Gastroesophageal sphincter (tissue), 4 donors: ENCODE results near the gene ZBTB20. TPM values are rescaled to one million over a fixed set of nuclear protein-coding genes. Genes with fewer than 3 reads are reported as not detected.

Experiments used
- ATAC-seq: fragments of 150-250 bp; one replicate; pipeline ENCODE4 v1.9.1; 2016; ENCODE audit warnings: mild to moderate bottlenecking, moderate library complexity
- H3K27ac ChIP-seq, 4 donors: fragments of 200-600 bp; sonication (generic) in 3 of 4; 1 replicate in 3 of 4; 2 replicates in 1 of 4; pipeline ENCODE4 v1.5.1; 2016 to 2019
- H3K27me3 ChIP-seq: fragments of 200-600 bp; sonication (generic); one replicate; pipeline ENCODE4 v1.5.1; 2019
- H3K36me3 ChIP-seq, 2 donors: fragments of 200-600 bp; sonication (generic); one replicate each; pipeline ENCODE4 v1.5.1; 2019; ENCODE audit warnings: control low read depth in 1 of 2
- H3K4me1 ChIP-seq, 3 donors: fragments of 200-600 bp; sonication (generic); 1 replicate in 2 of 3; 2 replicates in 1 of 3; pipeline ENCODE4 v1.5.1; 2016 to 2019; ENCODE audit warnings: control low read depth in 2 of 3
- H3K4me3 ChIP-seq, 2 donors: fragments of 200-600 bp; sonication (generic); one replicate each; pipeline ENCODE4 v1.5.1; 2019; ENCODE audit warnings: mild to moderate bottlenecking in 1 of 2, moderate library complexity in 1 of 2
- H3K9me3 ChIP-seq, 3 donors: fragments of 200-600 bp; sonication (generic); one replicate each; pipeline ENCODE4 v1.5.1; 2017 to 2019; ENCODE audit warnings: control low read depth in 2 of 3
- EP300 ChIP-seq: sonication (generic); formaldehyde crosslinking; IDR thresholded peaks from one replicate; pipeline ENCODE4 v1.6.1; 2017; ENCODE audit warnings: antibody characterized with exemption, mild to moderate bottlenecking
- POLR2A ChIP-seq, 2 donors: fragments of 450-650 bp; IDR thresholded peaks; one replicate each; pipeline ENCODE4 v1.6.1; 2017; ENCODE audit warnings: antibody characterized with exemption in 2 of 2, mild to moderate bottlenecking in 2 of 2, moderate library complexity in 1 of 2
- POLR2AphosphoS5 ChIP-seq: sonication (generic); formaldehyde crosslinking; IDR thresholded peaks from one replicate; pipeline ENCODE4 v1.6.1; 2017; ENCODE audit warnings: antibody characterized with exemption
- WGBS, 2 donors: methylation state at CpG; one replicate each; pipeline ENCODE4 v1.1.5; 2018; ENCODE audit warnings: low coverage in 1 of 2; 5-methylcytosine and 5-hydroxymethylcytosine counted together
- total RNA-seq, 4 donors: library from RNA; depleted of rRNA; stranded (reverse); fragments of >200 nt; gene quantifications; one replicate each; pipeline ENCODE4 v1.1.0, GENCODE V29; 2016
- TF ChIP-seq, protein P1 (sequence below), 4 experiments: fragments of 200-600 bp in 2 of 4; fragments of 450-650 bp in 2 of 4; sonication (generic) in 1 of 4; IDR thresholded peaks; one replicate each; pipeline ENCODE4 v1.5.1; 2017 to 2019; ENCODE audit warnings: antibody characterized with exemption in 4 of 4, mild to moderate bottlenecking in 2 of 4, moderate library complexity in 2 of 4

Gene ZBTB20
- total RNA-seq, 4 donors from 2014 or later, result 53.1 to 113 (median 98.4) TPM

DNA sequence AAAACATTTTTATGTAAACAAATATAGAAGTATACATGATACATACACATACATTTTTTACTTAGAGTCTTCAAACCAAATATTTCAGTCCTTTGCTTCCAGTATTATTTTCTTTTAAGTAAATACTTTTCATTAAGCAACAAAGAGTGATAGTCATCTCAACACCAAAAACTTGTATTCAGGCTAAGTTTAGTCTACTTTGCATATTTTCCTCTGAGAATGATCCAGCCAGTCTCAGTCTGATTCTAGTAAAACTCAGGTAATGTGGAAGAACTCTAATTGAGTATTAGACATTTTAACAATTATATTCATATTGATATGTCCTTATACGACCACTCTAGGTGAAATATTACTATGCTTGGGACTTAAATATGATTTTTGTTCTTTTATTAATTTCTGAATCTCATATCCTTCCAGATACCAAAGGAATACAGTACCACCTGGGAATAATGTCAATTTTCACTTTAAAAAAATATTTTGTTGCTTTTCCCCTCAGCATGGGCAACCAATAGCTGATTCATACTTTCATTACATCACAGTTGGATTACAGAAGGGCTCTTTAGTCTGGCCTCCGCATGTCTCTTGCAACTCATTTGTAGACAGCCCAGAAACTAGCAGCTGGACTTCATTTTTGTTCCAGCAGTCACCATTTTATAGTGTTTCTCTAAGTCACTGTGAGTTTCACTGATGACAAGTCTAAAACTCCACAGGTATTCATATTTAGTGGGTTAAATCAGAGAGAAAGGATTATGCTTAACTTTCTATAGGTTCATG lies 390.4 kb downstream of the ZBTB20 start:
- Histone ChIP-seq H3K4me3 (peak overlapping the region in 1 of 2 donors; percentile 37), H3K9me3 (no peaks in the 10 kb centered on the region), H3K27me3 (no peaks in the 10 kb centered on the region), H3K4me1 (peaks cover 0 to 18% (median 2%) of the 10 kb centered on the region in 3 donors), H3K27ac (peak overlapping the region in 2 of 4 donors; percentile 29 to 43), H3K36me3 (no peaks in the 10 kb centered on the region)
- peak; percentile 82 for ATAC-seq
- WGBS, 2 donors, result 63 to 66% methylated on average over 2 of the region's 2 CpGs
- TF ChIP-seq POLR2AphosphoS5, result peak; percentile 36
- TF ChIP-seq, protein P1, sequence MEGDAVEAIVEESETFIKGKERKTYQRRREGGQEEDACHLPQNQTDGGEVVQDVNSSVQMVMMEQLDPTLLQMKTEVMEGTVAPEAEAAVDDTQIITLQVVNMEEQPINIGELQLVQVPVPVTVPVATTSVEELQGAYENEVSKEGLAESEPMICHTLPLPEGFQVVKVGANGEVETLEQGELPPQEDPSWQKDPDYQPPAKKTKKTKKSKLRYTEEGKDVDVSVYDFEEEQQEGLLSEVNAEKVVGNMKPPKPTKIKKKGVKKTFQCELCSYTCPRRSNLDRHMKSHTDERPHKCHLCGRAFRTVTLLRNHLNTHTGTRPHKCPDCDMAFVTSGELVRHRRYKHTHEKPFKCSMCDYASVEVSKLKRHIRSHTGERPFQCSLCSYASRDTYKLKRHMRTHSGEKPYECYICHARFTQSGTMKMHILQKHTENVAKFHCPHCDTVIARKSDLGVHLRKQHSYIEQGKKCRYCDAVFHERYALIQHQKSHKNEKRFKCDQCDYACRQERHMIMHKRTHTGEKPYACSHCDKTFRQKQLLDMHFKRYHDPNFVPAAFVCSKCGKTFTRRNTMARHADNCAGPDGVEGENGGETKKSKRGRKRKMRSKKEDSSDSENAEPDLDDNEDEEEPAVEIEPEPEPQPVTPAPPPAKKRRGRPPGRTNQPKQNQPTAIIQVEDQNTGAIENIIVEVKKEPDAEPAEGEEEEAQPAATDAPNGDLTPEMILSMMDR (IDR thresholded peaks at IDR 0.05), result no peak
- peak in 1 of 2 donors; percentile 32 for TF ChIP-seq POLR2A (IDR thresholded peaks at IDR 0.05)
- TF ChIP-seq EP300, result no peak

- Histone ChIP-seq H3K9me3 (no peaks in the 10 kb centered on the region), H3K27me3 (no peaks in the 10 kb centered on the region), H3K4me1 (peaks cover 0 to 10% (median 0%) of the 10 kb centered on the region in 3 donors), H3K27ac (peak overlapping the region; percentile 9 to 52 (median 38)), H3K36me3 (no peaks in the 10 kb centered on the region), H3K4me3 (peak overlapping the region; percentile 9 to 14)
- 49 to 70% methylated on average over 3 of the region's 3 CpGs for WGBS, 2 donors
- no peak for ATAC-seq
- TF ChIP-seq EP300, result no peak
- no peak for TF ChIP-seq POLR2A (IDR thresholded peaks at IDR 0.05)
- TF ChIP-seq, protein P1 (IDR thresholded peaks at IDR 0.05), result no peak
- no peak for TF ChIP-seq POLR2AphosphoS5
Measured at GRCh38 chr3:114746502-114746901, 400.6 kb downstream of the ZBTB20 start.

GRCh38 chr3:114745322-114746240 lies 401.5 kb downstream of the ZBTB20 start:
- peak overlapping the region in 3 of 4 donors; percentile 37 to 53 (median 40) for H3K27ac ChIP-seq
- peak; percentile 68 for ATAC-seq
- H3K9me3 ChIP-seq, result no peaks in the 10 kb centered on the region
- H3K4me3 ChIP-seq, result peak overlapping the region in 1 of 2 donors; percentile 9
- H3K4me1 ChIP-seq, result peaks cover 0 to 8% (median 0%) of the 10 kb centered on the region in 3 donors
- TF ChIP-seq, protein P1 (IDR thresholded peaks at IDR 0.05), result no peak
- TF ChIP-seq POLR2AphosphoS5, result peak; percentile 24
- 63 to 69% methylated on average over 4 to 5 of the region's 5 CpGs for WGBS, 2 donors
- H3K27me3 ChIP-seq, result no peaks in the 10 kb centered on the region
- H3K36me3 ChIP-seq, result no peaks in the 10 kb centered on the region

DNA sequence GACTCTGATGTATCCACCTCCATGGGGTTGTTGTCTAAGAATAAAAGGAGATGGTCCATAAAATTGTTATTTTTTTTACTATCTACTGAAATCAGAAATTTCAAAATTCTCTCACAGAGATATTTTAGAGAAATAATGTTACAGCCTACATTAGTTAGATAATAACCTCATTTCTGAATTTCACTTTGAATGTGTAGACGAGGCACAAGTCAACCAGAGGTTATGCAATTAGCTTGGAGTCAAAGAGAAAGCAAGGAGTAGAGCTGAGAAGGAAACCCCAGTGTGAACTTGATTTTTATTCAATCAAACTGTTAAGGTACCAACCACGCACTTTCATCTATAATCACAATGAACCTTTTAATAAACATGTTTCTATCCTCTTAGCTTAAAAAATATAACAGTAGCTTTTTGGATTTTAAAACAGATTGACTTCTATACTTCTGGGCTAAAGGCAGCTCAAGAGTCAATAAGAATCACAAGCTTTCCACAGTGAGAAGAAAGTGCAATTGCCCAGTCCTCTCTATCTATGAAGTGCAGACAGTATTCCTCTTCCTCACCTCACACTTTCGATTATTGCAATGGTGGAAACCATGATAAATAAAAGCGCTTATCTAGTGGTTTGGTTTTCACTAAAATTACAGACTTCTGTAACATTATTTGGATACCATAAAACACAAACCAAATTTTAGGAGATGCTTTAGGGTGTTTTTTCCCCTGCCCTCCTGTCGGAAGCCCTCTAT lies 403.2 kb downstream of the ZBTB20 start:
- WGBS, 2 donors, result 90 to 97% methylated on average over 5 of the region's 5 CpGs
- no peak for ATAC-seq
- H3K27ac ChIP-seq, result no peak overlapping the region

More for the DNA sequence above, 403.2 kb downstream of the ZBTB20 start:
- Histone ChIP-seq H3K36me3 (no peaks in the 10 kb centered on the region), H3K9me3 (no peaks in the 10 kb centered on the region), H3K27me3 (no peaks in the 10 kb centered on the region), H3K4me3 (no peak overlapping the region), H3K4me1 (peaks cover 0 to 6% (median 0%) of the 10 kb centered on the region in 3 donors)
- TF ChIP-seq EP300 (no peak), POLR2A (IDR thresholded peaks at IDR 0.05) (no peak), POLR2AphosphoS5 (no peak)
- TF ChIP-seq, protein P1 (IDR thresholded peaks at IDR 0.05), result no peak
